KBM-7 (cell line): ENCODE data around the gene SMIM8.

ENCODE experiments used
- DNase-seq: peaks from one replicate; pipeline ENCODE4 v3.0.0-alpha.2; 2015
- in situ Hi-C: fragments of 300-500 bp; cut with MboI; formaldehyde crosslinking; loops from 2 replicates; pipeline ENCODE4 v1.14.3; 2020; ENCODE audit warnings: low sequenced_read_pairs, low pct_unique_long_range_greater_than_20kb, mixed read lengths

SMIM8 gene

DNA sequence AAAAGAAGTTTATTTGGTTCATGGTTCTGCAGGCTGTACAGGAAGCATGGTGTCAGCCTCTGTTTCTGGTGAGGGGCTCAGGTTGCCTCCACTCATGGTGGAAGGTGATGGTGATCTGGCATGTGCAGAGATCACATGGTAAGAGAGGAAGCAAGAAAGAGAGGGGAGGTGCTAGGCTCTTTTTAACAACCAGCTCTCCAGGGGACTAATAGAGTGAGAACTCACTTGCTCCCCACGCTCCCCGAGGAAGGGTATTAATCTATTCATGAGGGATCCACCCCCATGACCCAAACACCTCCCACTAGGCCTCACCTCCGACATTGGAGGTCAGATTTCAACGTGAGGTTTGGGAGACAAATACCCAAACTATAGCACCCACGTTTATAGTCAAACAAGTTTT is 10.6 kb downstream of the SMIM8 start:
- in situ Hi-C loops, result no loop called here
- no peak for DNase-seq

DNA sequence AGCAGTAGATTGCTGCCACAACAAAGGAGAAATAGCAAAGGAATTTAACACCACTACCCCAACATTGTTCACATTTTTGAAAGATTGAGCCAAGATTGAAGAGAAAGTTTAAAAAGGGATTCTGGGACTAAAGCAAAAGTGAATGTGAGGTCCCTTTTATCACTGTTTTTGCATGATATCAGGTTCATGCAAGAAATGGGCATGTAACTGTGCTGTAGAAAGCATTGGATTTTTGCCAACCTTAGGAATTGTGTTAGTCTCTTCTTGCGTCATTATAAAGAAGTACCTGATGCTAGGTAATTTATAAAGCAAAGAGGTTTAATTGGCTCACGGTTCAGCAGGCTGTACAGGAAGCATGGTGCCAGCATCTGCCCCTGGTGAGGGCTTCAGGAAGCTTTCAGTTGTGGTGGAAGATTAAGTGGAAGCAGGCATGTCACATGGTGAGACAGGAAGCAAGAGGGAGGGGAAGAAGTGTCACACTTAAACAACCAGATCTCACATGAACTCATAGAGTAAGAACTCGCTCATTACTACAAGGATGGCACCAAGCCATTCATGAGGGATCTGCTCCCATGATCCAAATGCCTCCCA is 11.3 kb downstream of the SMIM8 start:
- in situ Hi-C loops, result no loop called here
- peak; percentile 55 for DNase-seq

DNA sequence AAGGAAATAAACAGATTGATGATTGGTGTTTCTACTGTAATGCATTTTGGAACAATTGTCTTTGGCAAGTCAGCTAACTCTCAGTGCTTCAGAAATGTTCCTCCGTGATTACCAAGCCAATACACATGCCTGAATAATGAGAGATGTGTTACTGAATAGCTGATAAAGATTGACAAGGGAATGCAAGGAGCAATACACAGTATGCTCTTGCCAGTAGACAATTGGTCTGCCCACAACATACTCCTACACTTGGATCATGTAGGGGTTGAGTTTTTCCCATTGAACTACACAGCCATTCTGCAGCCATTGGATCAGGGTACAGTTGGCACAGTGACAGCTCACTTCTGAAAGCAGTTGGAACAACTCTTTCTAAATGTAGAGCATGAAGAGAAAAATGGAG is 12.3 kb downstream of the SMIM8 start:
- in situ Hi-C loops, result no loop called here
- DNase-seq, result no peak

DNA sequence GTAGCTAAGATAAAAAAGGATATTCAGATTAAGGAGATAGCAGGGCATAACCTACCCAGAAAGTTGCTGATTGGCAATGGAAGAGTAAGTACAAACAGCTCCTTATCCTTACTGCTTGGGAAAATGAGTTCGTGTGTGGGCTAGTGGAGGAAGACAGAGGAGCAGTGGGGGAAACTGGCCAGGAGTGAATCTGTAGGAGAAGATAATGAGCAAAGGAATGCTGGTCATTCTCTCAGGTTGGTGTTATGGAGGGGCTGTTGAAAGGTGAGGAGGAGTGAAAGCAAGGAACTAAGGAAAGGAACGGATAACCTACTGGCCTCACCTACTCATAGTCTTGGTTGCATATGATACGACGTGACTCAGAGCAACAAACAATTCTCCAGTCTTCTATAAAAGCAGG is 14.0 kb downstream of the SMIM8 start:
- in situ Hi-C loops, result no loop called here
- DNase-seq, result no peak

DNA sequence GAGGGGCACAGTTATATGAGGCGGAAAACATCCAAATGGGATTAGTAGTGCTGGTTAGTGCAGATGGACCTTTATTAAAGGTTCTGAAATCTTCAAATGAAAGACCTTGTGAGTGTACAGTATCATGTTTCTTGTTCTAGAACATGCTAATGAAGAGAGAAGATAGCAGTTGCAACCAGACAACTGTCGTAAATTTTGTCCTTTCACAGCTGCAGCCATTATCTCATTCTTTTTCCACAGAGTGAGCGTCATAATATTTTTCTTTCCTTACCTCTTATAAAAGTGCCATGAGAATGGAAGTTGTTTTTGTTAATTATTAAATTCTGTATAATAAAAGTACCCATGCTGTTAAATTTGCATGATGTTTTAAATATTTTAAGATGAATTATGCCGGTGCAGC is 17.8 kb downstream of the SMIM8 start:
- in situ Hi-C loops, result no loop called here
- no peak for DNase-seq

DNA sequence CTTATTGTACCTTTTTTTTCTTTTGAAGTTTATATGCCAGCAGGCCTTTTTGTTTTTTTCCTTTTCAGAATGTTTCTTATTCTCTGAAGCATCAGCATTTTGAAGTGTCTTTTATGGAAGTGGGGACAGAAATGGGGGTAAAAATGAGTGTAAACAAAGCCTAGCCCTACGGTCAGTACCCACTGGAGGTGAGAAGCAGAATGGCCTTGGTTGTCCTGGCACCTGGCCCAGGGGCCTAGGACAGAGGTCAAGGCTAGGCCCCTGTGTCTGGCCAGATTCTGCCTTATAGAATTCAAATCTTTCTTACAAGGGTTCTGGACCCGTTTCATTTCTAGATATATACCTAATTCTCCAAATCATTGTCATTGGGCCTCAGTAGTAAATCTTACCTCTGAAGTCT is 18.8 kb downstream of the SMIM8 start:
- DNase-seq, result no peak
- in situ Hi-C loops, result no loop called here

DNA sequence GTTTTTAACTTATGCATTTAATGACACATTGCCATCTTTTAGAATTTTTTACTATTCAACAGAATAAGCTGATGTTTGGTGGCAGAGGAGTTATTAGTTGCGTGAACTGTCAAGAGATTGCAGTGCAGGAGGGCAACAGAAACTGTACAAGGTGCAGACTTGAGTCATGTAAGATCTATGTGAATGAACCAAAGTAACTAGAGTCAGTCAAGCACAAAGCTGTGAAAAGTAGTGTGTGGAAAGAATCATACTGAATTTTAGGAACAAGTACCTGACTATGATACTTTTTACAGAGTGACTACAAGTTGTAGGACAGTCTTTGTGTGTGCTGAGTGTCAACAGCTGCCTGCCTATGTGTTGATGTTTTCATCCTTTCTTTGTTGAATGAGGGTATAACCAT is 19.5 kb downstream of the SMIM8 start:
- no peak for DNase-seq
- in situ Hi-C loops, result no loop called here

DNA sequence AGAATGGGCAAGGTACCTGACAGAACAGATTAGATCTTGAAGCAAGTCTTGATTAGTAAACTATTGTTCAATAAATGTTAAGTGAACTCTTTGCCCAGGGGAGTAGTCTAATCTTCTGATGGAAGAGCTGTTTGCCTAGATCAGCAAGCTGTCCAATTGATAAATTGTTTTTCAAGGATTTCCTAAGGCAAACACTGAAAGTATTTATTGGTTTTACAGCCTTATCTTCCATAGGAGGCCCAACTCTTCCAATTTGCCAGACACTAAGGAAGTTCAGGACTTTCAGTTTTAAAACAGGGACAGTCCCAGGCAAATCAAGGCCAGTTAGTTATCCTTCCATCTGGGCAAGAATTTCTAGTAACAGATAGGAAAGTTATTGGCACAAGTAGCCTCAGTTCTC is 20.4 kb downstream of the SMIM8 start:
- no peak for DNase-seq
- in situ Hi-C loops, result no loop called here

DNA sequence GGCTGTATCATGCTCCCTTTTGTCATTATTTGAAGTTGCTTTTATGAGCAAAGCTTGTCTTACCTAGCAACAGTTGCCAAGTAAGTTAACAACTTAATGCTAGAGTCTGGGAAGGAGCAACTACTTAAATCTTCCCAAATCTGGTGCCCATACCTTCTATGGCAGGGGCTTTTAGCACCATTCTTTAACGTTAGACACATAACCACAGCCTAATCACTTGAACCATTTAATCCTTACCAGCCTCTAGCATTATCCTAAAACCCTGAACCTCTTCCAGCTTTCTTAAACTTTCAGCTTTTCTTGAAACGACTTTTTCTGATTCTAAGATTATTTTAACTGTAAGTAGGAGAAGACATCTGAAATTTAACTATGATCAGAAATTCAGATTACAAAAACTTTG is 22.3 kb downstream of the SMIM8 start, which contains the start of gene C6orf163:
Gene C6orf163 (plus strand): TSS at position 83 of the 400 bp plus-strand sequence. CDS start 287 bp downstream, at position 370.
- in situ Hi-C loops, result no loop called here
- DNase-seq, result no peak

DNA sequence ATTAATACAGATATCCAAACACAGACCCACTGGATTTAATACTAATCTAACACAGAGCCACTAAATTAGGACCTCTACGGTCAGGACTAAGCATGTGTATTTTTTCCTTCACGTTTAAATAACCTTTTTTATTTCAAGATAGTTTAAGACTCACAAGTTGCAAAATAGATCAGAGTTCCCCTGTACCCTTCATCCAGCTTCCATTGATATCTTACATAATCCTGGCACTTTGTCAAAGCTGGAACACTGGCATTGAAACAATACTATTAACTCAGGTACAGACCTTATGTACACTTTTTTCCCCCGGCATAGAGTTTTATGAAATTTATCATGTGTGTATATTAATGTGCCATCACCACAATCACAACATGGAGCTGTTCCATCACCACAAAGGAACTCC is 24.3 kb downstream of the SMIM8 start:
- in situ Hi-C loops, result no loop called here
- DNase-seq, result no peak

DNA sequence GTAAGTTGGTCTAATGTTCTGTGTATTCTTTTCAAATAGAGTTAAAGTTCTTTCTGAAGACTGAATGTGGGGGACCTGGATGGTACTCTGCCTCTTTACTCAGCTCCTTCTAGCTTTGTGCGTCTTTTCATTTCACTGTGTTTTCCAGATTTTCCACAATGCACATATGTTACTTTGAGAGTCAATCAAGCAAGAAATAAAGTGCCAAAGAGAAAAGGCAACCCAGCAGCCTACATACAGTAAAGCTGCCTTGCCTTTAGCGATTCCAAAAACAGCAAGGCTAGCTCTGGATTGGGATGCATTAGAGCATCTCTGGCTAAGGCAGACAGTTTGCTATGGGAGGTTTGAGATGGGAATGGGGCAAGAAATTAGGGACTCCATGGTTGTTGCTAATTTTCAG is 27.5 kb downstream of the SMIM8 start:
- in situ Hi-C loops, result no loop called here

DNA sequence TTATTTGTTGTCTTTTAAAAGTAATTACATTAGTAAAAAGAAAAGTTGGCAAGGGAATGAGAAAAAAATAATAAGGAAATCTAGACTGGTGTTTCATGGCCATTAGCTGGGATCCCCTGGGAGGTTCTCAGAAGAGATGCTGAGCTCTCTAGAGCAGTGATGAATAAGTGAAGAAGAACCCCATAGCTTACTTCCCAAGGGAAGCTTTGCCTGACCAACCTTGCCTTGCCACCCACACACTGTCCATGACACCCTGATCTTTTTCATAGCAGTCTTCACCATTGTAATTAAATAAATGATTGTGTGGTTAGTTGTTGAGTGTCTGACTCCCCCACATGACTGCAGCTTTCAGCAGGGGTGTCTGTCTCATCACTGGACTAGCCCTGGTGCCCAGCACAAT is 28.1 kb downstream of the SMIM8 start:
- in situ Hi-C loops, result no loop called here
- no peak for DNase-seq

More for the DNA sequence above, 27.5 kb downstream of the SMIM8 start:
- no peak for DNase-seq

DNA sequence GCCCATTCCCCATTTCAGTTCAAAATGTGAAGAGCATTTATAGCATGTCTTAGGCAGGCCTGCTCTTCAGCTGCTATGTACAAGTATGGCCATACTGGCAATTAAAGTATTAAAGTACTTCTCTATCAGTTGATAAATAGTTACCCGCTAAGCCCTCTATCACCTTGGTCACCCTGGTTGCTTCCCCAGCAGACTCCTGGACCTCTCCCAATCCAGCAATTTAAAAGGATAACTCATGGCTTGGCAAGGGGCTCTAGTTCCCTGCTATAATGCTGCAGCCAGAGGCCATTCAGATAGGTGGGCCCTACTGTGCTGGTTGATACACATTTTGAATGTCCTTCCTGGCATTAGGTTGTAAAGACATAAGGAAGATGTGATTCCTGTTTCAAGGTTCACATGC is 29.2 kb downstream of the SMIM8 start:
- DNase-seq, result no peak
- in situ Hi-C loops, result no loop called here

DNA sequence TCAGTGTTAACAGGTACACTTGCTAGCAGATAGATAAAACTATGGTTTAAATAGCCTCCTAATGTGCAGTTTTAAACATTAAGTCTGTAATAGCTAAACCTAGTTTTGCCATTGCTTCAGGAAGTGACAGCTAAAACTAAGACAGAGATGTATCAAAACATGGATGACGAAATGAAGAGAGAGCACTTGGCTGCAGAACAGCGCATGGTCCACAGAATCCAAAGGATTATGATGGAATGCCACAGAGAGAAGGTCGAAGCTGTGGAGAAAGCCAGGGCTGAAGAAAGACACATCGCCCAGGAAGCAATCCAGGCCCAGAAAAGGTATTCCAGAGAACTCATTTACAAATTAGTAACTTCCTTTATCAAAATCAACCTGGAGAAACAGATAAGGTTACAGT is 33.8 kb downstream of the SMIM8 start:
- in situ Hi-C loops, result no loop called here
- no peak for DNase-seq

DNA sequence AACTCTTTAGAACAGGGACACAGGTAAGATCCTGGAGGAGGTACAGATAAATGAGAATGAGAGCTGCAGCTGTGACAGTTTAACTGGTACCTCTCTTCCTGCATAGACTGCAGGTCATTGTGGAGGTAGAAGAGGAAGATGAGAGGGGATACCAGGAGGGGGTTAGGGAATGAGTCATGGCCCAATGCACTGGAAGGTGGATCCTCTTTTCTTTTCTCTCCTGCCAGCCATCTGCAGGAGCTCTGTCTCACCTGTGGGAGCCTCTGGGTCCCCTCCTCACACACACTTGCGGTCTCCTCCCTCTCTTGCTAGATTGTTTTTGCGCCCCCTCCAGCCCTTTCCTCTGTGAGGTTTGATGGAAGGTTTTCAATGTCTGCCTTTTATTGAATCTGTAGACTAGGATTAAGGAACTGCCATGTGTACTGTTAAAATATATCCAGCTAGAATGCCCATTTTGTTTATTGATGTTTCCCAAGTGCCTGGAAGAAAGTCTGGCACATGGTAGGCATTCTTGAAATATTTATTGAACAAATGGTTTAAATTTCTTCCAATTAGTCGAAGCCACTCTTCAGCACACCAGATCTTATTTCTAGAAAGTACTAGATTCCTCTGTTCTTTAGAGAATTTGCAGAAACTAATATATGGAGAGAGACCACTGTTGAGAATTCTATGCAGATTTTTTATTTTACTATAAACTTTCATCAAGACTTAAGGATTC is 35.2 kb downstream of the SMIM8 start:
- no peak for DNase-seq
- in situ Hi-C loops, result no loop called here

DNA sequence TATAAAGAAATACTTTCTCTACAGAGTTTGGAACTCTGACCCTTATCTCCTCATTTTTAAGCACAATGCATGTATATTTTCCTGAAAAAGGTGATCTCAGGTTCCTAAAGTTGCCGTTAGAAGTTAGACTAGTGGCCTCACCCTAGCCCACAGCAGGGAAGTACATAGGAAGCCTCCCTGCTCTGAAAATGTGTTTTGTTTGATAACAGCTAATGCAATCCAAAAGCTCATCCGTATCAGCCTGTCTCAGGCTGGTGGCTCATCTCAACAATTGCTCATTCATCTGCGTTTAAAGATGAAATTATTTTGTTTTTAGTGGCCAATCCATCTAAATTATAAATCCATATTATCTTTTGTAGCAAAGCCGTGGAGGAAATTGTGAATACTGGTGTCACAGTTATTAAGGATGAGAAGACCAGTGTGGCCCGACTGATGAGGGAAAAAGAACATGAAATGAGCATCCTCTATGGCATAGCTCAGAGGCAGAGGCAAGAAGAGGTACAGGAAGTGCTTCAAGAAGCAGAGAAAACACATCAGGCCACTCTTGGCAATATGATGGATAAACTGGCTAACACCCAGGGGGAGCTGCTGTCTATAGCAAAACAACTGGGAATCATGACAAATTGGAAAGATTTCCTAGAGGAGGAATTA is 42.3 kb downstream of the SMIM8 start:
- no peak for DNase-seq
- in situ Hi-C loops, result no loop called here

DNA sequence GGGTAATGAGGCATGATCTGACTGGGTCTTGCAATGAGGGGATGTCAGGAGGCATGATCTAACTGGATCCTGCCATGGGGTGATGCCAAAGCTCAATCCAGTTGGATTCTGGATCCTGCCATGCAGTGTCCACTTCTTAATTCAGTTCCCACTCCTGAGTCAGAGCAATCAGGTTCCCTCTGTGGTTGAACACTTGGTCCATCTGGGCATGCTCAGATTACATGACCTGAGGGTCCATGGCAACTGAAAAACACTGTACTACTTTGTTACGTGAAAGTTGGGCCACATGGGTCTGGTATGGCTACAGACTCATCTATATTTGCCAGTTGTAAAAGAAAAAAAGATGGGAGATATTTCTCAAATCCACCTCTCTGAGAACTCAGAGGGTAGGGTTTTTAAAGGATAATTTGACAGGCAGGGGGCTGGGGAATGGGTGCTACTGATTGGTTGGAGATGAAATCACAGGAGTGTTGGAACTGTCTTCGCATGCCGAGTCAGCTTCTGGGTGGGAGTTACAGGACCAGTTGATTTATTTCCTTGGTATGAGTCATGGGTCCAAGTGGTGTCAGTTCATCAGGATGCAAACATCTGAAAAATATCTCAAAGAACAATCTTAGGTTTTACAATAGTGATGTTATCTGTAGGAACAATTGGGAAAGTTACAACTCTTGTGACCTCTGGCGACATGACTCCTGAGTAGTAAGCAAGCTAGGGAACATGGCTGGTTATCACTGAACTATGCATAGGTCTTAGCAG is 43.9 kb downstream of the SMIM8 start:
- in situ Hi-C loops, result no loop called here
- DNase-seq, result no peak

DNA sequence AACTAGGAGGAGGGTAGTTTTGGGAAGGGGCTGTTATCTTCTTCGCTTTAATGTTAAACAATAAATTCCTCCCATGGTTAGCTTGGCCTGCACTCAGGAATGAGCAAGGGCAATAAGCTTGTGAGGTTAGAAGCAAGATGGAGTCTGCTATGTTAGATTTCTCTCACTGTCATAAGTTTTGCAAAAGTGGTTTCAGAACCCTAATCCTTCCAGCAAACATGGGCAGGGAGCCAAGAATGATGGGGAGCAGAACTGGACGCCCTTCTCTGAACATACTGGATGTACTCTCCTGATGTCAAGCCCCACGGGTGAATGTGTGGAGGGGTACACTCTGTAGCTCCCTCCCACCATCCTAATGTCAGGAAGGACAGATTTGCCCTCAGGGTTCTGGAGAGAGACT is 44.5 kb downstream of the SMIM8 start:
- in situ Hi-C loops, result no loop called here
- no peak for DNase-seq

DNA sequence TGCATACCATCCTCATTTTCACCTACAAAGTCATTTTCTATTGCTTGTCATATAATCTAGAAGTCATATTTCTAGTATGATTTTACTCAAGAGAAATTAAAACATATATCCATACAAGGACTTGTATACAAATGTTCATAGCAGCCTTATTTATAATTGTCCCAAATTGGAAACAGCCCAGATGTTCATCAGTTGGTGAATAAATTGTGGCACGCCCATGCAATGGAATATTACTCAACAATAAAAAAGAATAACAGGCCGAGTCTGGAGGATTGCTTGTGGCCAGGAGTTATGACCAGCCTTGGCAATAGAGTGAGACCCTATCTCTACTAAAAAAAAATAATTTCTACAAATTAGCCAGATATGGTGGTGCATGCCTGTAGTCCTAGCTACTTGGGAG is 51.0 kb downstream of the SMIM8 start:
- in situ Hi-C loops, result no loop called here
- no peak for DNase-seq

DNA sequence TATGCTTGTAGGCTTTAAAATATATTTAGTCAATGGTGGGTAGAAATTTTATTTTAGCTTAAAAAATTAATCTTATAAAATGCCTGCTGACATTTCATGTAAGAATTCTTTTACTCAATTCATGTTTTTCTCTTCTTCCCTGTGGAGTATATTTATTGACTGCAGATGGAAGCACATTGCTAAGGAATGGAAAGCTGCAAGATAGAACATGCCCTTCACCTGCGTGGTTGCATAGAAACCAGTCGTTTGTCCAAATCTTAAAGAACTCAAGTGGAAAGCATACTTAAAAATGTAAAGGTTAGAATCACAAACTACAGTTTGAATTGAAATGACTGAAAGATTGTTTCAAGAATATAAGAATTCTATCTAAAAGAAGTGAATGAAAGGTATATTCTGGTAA is 52.9 kb downstream of the SMIM8 start:
- in situ Hi-C loops, result no loop called here
- DNase-seq, result no peak
